Smooth muscle cell (in vitro differentiated cells): ENCODE data around the gene OTUD7B. TPM values are rescaled to one million over a fixed set of nuclear protein-coding genes. Genes with fewer than 3 reads are reported as not detected.
"Not testable (repeated sequence)": the region's sequence is repeated elsewhere in the genome, so short reads cannot be mapped to it uniquely, and the experiment has no call there.

ENCODE experiments used
- DNase-seq: peaks from one replicate; lab custom pipeline; 2025; ENCODE audit not compliant: unreplicated experiment; lab: John Stamatoyannopoulos, UW
- H2AFZ ChIP-seq: fragments of 200-600 bp; sonication (generic); 2 replicates; pipeline ENCODE4 v1.6.0; 2016; ENCODE audit warnings: antibody characterized with exemption, low read depth, mild to moderate bottlenecking
- H3F3A ChIP-seq: fragments of 200-600 bp; sonication (generic); 2 replicates; pipeline ENCODE4 v1.6.0; 2017; ENCODE audit warnings: antibody characterized with exemption, low read depth
- H3K27ac ChIP-seq: fragments of 200-600 bp; sonication (generic); 2 replicates; pipeline ENCODE4 v1.5.1; 2016; ENCODE audit warnings: low read depth, mild to moderate bottlenecking
- H3K27me3 ChIP-seq: fragments of 200-600 bp; sonication (generic); 2 replicates; pipeline ENCODE4 v1.6.1; 2016; ENCODE audit warnings: low read depth, mild to moderate bottlenecking
- H3K36me3 ChIP-seq: fragments of 200-600 bp; sonication (generic); 2 replicates; pipeline ENCODE4 v1.5.1; 2016; ENCODE audit warnings: low read depth
- H3K4me1 ChIP-seq: fragments of 200-600 bp; sonication (generic); 2 replicates; pipeline ENCODE4 v1.5.1; 2016; ENCODE audit warnings: low read depth
- H3K4me2 ChIP-seq: fragments of 200-600 bp; sonication (generic); 2 replicates; pipeline ENCODE4 v1.6.0; 2016; ENCODE audit warnings: mild to moderate bottlenecking
- H3K4me3 ChIP-seq: fragments of 200-600 bp; sonication (generic); 2 replicates; pipeline ENCODE4 v1.5.1; 2016; ENCODE audit warnings: mild to moderate bottlenecking
- H3K79me2 ChIP-seq: fragments of 200-600 bp; sonication (generic); 2 replicates; pipeline ENCODE4 v1.6.0; 2016; ENCODE audit warnings: low read depth, mild to moderate bottlenecking
- H3K9ac ChIP-seq: fragments of 200-600 bp; sonication (generic); 2 replicates; pipeline ENCODE4 v1.6.0; 2016; ENCODE audit warnings: low read depth
- H3K9me3 ChIP-seq: fragments of 200-600 bp; sonication (generic); replicated peaks from 2 replicates; pipeline ENCODE4 v1.5.1; 2016; ENCODE audit warnings: low read depth
- H4K20me1 ChIP-seq: fragments of 200-600 bp; sonication (generic); 2 replicates; pipeline ENCODE4 v1.6.0; 2016; ENCODE audit warnings: low read depth
- CTCF ChIP-seq: fragments of 200-600 bp; sonication (generic); IDR thresholded peaks from 2 replicates; pipeline ENCODE4 v1.5.1; 2017; ENCODE audit warnings: borderline replicate concordance, mild to moderate bottlenecking, antibody characterized with exemption; ENCODE audit not compliant: insufficient read depth, poor library complexity, severe bottlenecking
- WGBS: methylation state at CpG from one replicate; pipeline ENCODE4 v1.1.7; 2016; ENCODE audit warnings: low lambda C conversion rate; 5-methylcytosine and 5-hydroxymethylcytosine counted together
- polyA plus RNA-seq: library from polyadenylated mRNA; unstranded; fragments of >200 nt; fragmentation: Nextera tagmentation; extraction: Ambion mirVana; gene quantifications from 2 replicates; pipeline ENCODE4 v1.2.1, GENCODE V29; 2016
- total RNA-seq: library from RNA; depleted of rRNA; stranded (reverse); fragments of >200 nt; gene quantifications from 2 replicates; pipeline ENCODE4 v1.2.3, GENCODE V29; 2014

The OTUD7B gene
- total and polyA plus RNA-seq, 2 experiments from 2014 or later, result 1.9 to 16.1 TPM

GRCh38 chr1:149942885-149943284 lies 67.6 kb downstream of the OTUD7B start:
- 68% methylated on average over 3 of the region's 3 CpGs for WGBS
- H2AFZ ChIP-seq, result no peak overlapping the region
- H3K36me3 ChIP-seq, result no peaks in the 10 kb centered on the region
- H3K4me1 ChIP-seq, result peaks cover 2% of the 10 kb centered on the region
- no peak for TF ChIP-seq CTCF
- H3K27ac ChIP-seq, result no peak overlapping the region
- no peaks in the 10 kb centered on the region for H4K20me1 ChIP-seq
- H3K9me3 ChIP-seq, result no peaks in the 10 kb centered on the region
- no peak overlapping the region for H3K4me2 ChIP-seq
- no peak overlapping the region for H3K4me3 ChIP-seq
- H3K9ac ChIP-seq, result no peak overlapping the region
- H3K27me3 ChIP-seq, result no peaks in the 10 kb centered on the region
- H3K79me2 ChIP-seq, result no peaks in the 10 kb centered on the region
- H3F3A ChIP-seq, result peaks cover 30% of the 10 kb centered on the region
- no peak for DNase-seq

- no peak for TF ChIP-seq CTCF
- Histone ChIP-seq H3K36me3 (no peaks in the 10 kb centered on the region), H3K9ac (no peak overlapping the region), H3K27me3 (no peaks in the 10 kb centered on the region), H3F3A (peaks cover 30% of the 10 kb centered on the region), H3K4me2 (no peak overlapping the region), H4K20me1 (no peaks in the 10 kb centered on the region), H3K4me3 (no peak overlapping the region), H3K79me2 (no peaks in the 10 kb centered on the region), H3K9me3 (no peaks in the 10 kb centered on the region), H3K4me1 (peaks cover 8% of the 10 kb centered on the region), H3K27ac (peak overlapping the region; percentile 16), H2AFZ (no peak overlapping the region)
- no peak for DNase-seq
- WGBS, result 61% methylated on average over 5 of the region's 5 CpGs
Observed at GRCh38 chr1:149942207-149942606, 68.3 kb downstream of the OTUD7B start.

GRCh38 chr1:149940427-149940826 lies 70.1 kb downstream of the OTUD7B start:
- H3K9me3 ChIP-seq, result no peaks in the 10 kb centered on the region
- H3F3A ChIP-seq, result peaks cover 30% of the 10 kb centered on the region
- H2AFZ ChIP-seq, result no peak overlapping the region
- no peaks in the 10 kb centered on the region for H3K36me3 ChIP-seq
- H3K4me1 ChIP-seq, result peaks cover 13% of the 10 kb centered on the region
- 78% methylated on average over 3 of the region's 3 CpGs for WGBS
- no peak for TF ChIP-seq CTCF
- DNase-seq, result no peak
- no peaks in the 10 kb centered on the region for H3K79me2 ChIP-seq
- peak overlapping the region; percentile 93 for H3K27ac ChIP-seq
- no peaks in the 10 kb centered on the region for H4K20me1 ChIP-seq
- no peak overlapping the region for H3K4me3 ChIP-seq
- H3K27me3 ChIP-seq, result no peaks in the 10 kb centered on the region
- no peak overlapping the region for H3K9ac ChIP-seq
- no peak overlapping the region for H3K4me2 ChIP-seq

GRCh38 chr1:149938668-149939003 lies 71.9 kb downstream of the OTUD7B start:
- peak overlapping the region; percentile 40 for H3K4me3 ChIP-seq
- H3K27me3 ChIP-seq, H2AFZ ChIP-seq, H3K79me2 ChIP-seq, DNase-seq, H3K9ac ChIP-seq, H3K36me3 ChIP-seq, H4K20me1 ChIP-seq, H3K9me3 ChIP-seq: not testable (repeated sequence)
- H3K4me2 ChIP-seq, result peak overlapping the region; percentile 88
- peaks cover 13% of the 10 kb centered on the region for H3K4me1 ChIP-seq
- WGBS, result 22% methylated on average over 13 of the region's 13 CpGs
- H3K27ac ChIP-seq, result peak overlapping the region; percentile 93
- peaks cover 30% of the 10 kb centered on the region for H3F3A ChIP-seq
